OCI-LY1 (cell line): Measurements from ENCODE around the gene LMNA.

Experiments
- H2AFZ ChIP-seq: fragments of 200-600 bp; sonication (generic), shearing (Covaris generic); 2 replicates; pipeline ENCODE4 v1.6.0; 2014; ENCODE audit warnings: antibody characterized with exemption, mild to moderate bottlenecking, low read length
- H3F3A ChIP-seq: fragments of 200-600 bp; sonication (generic), shearing (Covaris generic); 2 replicates; pipeline ENCODE4 v1.6.0; 2014; ENCODE audit warnings: mild to moderate bottlenecking, antibody characterized with exemption, low read length, moderate library complexity; ENCODE audit not compliant: insufficient read depth
- H3K27ac ChIP-seq: fragments of 200-600 bp; sonication (generic); 2 replicates; pipeline ENCODE4 v1.5.1; 2014; ENCODE audit warnings: low read length, mixed run types, mild to moderate bottlenecking, low read depth; ENCODE audit not compliant: poor library complexity, severe bottlenecking
- H3K27me3 ChIP-seq: fragments of 200-600 bp; sonication (generic); 2 replicates; pipeline ENCODE4 v1.6.0; 2014; ENCODE audit warnings: antibody characterized with exemption, mild to moderate bottlenecking, low read length, moderate library complexity; ENCODE audit not compliant: insufficient read depth
- H3K36me3 ChIP-seq: fragments of 200-600 bp; sonication (generic); 2 replicates; pipeline ENCODE4 v1.6.1; 2014; ENCODE audit warnings: mild to moderate bottlenecking, antibody characterized with exemption, low read length, moderate library complexity, mixed read lengths; ENCODE audit not compliant: insufficient read depth
- H3K4me1 ChIP-seq: fragments of 200-600 bp; sonication (generic); 2 replicates; pipeline ENCODE4 v1.5.1; 2014; ENCODE audit warnings: mild to moderate bottlenecking, low read length, moderate library complexity; ENCODE audit not compliant: insufficient read depth, severe bottlenecking
- H3K4me2 ChIP-seq: fragments of 200-600 bp; sonication (generic), shearing (Covaris generic); 2 replicates; pipeline ENCODE4 v1.6.1; 2014; ENCODE audit warnings: low read length
- H3K4me3 ChIP-seq: fragments of 200-600 bp; sonication (generic); 2 replicates; pipeline ENCODE4 v1.5.1; 2014; ENCODE audit warnings: low read length, low read depth, mild to moderate bottlenecking, mixed read lengths; ENCODE audit not compliant: poor library complexity, severe bottlenecking
- H3K79me2 ChIP-seq: fragments of 200-600 bp; shearing (Covaris generic); 2 replicates; pipeline ENCODE4 v1.6.1; 2016; ENCODE audit warnings: mixed run types, low read length, mixed read lengths; ENCODE audit not compliant: insufficient read depth
- H3K9ac ChIP-seq: fragments of 200-600 bp; sonication (generic), shearing (Covaris generic); 2 replicates; pipeline ENCODE4 v1.6.1; 2014; ENCODE audit warnings: mild to moderate bottlenecking, low read length, mixed read lengths
- H3K9me2 ChIP-seq: fragments of 200-600 bp; sonication (generic), shearing (Covaris generic); 2 replicates; pipeline ENCODE4 v1.6.1; 2014; ENCODE audit warnings: low read depth, mild to moderate bottlenecking, low read length, mixed read lengths
- H3K9me3 ChIP-seq: fragments of 200-600 bp; shearing (Covaris generic); 2 replicates; pipeline ENCODE4 v1.6.1; 2014; ENCODE audit warnings: low read length, mixed read lengths
- H4K20me1 ChIP-seq: fragments of 200-600 bp; sonication (generic), shearing (Covaris generic); 2 replicates; pipeline ENCODE4 v1.6.0; 2016; ENCODE audit warnings: mild to moderate bottlenecking, low read length; ENCODE audit not compliant: insufficient read depth
- EZH2 ChIP-seq: fragments of 200-600 bp; sonication (generic), shearing (Covaris generic); IDR thresholded peaks from 2 replicates; pipeline ENCODE4 v1.8.0; 2017; ENCODE audit warnings: borderline replicate concordance, mixed run types, mild to moderate bottlenecking, antibody characterized with exemption, low read length, moderate library complexity, mixed read lengths
- TF ChIP-seq, protein P1 (sequence below): fragments of 200-600 bp; sonication (generic), shearing (Covaris generic); IDR thresholded peaks from 2 replicates; pipeline ENCODE4 v1.5.1; 2017; ENCODE audit warnings: mild to moderate bottlenecking, antibody characterized with exemption, low read length, moderate library complexity, mixed read lengths

LMNA gene

GRCh38 chr1:156079762-156080161 is 34.7 kb upstream of the LMNA start:
- no peak overlapping the region for H3K9ac ChIP-seq
- no peak overlapping the region for H2AFZ ChIP-seq
- peaks cover 9% of the 10 kb centered on the region; the same call in 1 of the 2 replicates for H3K27me3 ChIP-seq
- no peaks in the 10 kb centered on the region for H3K79me2 ChIP-seq
- no peak overlapping the region for H3K4me3 ChIP-seq
- H3K27ac ChIP-seq, result no peak overlapping the region
- H3F3A ChIP-seq, result 0 out of 2 replicates have a peak, but pooled peaks cover 4% of the 10 kb centered on the region
- H3K4me2 ChIP-seq, result no peak overlapping the region
- no peaks in the 10 kb centered on the region for H3K36me3 ChIP-seq
- no peaks in the 10 kb centered on the region for H3K9me2 ChIP-seq
- no peaks in the 10 kb centered on the region for H3K9me3 ChIP-seq
- peaks cover 36% of the 10 kb centered on the region for H3K4me1 ChIP-seq
- no peaks in the 10 kb centered on the region for H4K20me1 ChIP-seq
- TF ChIP-seq, protein P1, sequence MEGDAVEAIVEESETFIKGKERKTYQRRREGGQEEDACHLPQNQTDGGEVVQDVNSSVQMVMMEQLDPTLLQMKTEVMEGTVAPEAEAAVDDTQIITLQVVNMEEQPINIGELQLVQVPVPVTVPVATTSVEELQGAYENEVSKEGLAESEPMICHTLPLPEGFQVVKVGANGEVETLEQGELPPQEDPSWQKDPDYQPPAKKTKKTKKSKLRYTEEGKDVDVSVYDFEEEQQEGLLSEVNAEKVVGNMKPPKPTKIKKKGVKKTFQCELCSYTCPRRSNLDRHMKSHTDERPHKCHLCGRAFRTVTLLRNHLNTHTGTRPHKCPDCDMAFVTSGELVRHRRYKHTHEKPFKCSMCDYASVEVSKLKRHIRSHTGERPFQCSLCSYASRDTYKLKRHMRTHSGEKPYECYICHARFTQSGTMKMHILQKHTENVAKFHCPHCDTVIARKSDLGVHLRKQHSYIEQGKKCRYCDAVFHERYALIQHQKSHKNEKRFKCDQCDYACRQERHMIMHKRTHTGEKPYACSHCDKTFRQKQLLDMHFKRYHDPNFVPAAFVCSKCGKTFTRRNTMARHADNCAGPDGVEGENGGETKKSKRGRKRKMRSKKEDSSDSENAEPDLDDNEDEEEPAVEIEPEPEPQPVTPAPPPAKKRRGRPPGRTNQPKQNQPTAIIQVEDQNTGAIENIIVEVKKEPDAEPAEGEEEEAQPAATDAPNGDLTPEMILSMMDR, result no peak

DNA sequence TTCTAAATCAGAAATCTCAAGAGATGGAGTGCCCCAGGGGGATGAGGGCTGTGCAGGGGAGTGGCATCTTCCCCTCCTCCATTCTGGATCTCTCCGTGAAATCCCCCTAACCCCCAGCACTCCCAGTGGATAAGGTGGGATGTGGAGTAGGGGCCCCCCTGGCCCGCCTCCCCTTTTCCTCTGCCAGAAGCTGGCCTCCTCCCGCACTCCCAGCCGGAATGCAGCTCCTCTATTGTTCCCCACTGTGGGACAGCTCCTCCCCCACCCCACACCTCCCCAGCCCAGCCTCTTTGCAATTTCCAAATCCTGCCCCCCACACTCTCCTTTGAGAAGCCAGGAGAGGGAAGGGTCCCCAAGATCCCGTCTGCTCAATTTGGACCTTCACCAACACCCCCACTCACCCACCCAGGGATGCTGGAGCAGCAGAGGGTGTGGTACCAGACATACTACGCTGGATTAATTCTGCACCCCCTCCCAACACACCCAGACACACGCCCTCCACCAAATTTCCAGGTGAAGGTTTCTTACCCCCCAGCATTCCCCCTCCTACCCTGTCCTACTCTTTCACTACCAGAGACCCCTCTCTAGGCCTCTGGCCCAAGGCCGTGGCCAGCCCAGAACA is 34.2 kb upstream of the LMNA start:
- no peaks in the 10 kb centered on the region for H3K36me3 ChIP-seq
- no peaks in the 10 kb centered on the region for H3K79me2 ChIP-seq
- H4K20me1 ChIP-seq, result no peaks in the 10 kb centered on the region
- no peaks in the 10 kb centered on the region for H3K9me2 ChIP-seq
- no peak overlapping the region for H2AFZ ChIP-seq
- no peak overlapping the region for H3K4me2 ChIP-seq
- peaks cover 10% of the 10 kb centered on the region; the same call in 1 of the 2 replicates for H3K27me3 ChIP-seq
- no peak overlapping the region for H3K4me3 ChIP-seq
- H3F3A ChIP-seq, result 0 out of 2 replicates have a peak, but pooled peaks cover 4% of the 10 kb centered on the region
- no peaks in the 10 kb centered on the region for H3K9me3 ChIP-seq
- TF ChIP-seq EZH2, result no peak
- no peak overlapping the region for H3K9ac ChIP-seq
- peaks cover 32% of the 10 kb centered on the region for H3K4me1 ChIP-seq
- H3K27ac ChIP-seq, result no peak overlapping the region

GRCh38 chr1:156080863-156081179 is 33.7 kb upstream of the LMNA start:
- Histone ChIP-seq H2AFZ (no peak overlapping the region), H3K27ac (no peak overlapping the region), H3K4me1 (peaks cover 28% of the 10 kb centered on the region), H3K9ac (no peak overlapping the region), H3K9me2 (no peaks in the 10 kb centered on the region), H3K79me2 (no peaks in the 10 kb centered on the region), H3K36me3 (no peaks in the 10 kb centered on the region), H3K4me2 (peak overlapping the region; percentile 38), H3K9me3 (no peaks in the 10 kb centered on the region), H3K4me3 (no peak overlapping the region), H3F3A (0 out of 2 replicates have a peak, but pooled peaks cover 4% of the 10 kb centered on the region), H4K20me1 (no peaks in the 10 kb centered on the region), H3K27me3 (peaks cover 10% of the 10 kb centered on the region; the same call in 1 of the 2 replicates)
- no peak for TF ChIP-seq EZH2
- TF ChIP-seq, protein P1, result no peak
